Effector memory CD8-positive, alpha-beta T cell (primary cell): ENCODE measurements around the gene CYB561.

Experiments used
- ATAC-seq: fragments of 150-1000 bp; cut with Tn5 transposase; replicated peaks from 2 replicates; pipeline ENCODE4 v1.10.0; 2021; ENCODE audit warnings: mild to moderate bottlenecking, moderate library complexity
- DNase-seq, 3 experiments: peaks; one replicate each; pipeline ENCODE4 v3.0.0; 2021
- H3K27ac Mint-ChIP-seq, 2 donors: one replicate each; pipeline ENCODE4 v1.8.0; 2022; ENCODE audit warnings: mild to moderate bottlenecking in 2 of 2, mixed read lengths in 2 of 2, moderate library complexity in 2 of 2
- H3K27me3 Mint-ChIP-seq, 2 donors: one replicate each; pipeline ENCODE4 v1.8.0; 2022; ENCODE audit warnings: mixed read lengths in 2 of 2
- H3K36me3 Mint-ChIP-seq: one replicate; pipeline ENCODE4 v1.8.0; 2022; ENCODE audit warnings: mild to moderate bottlenecking, moderate library complexity, mixed read lengths; ENCODE audit not compliant: insufficient read depth
- H3K4me1 Mint-ChIP-seq, 2 donors: one replicate each; pipeline ENCODE4 v1.8.0; 2022; ENCODE audit warnings: low read depth in 2 of 2, mixed read lengths in 2 of 2
- H3K4me3 Mint-ChIP-seq, 2 donors: one replicate each; pipeline ENCODE4 v1.8.0; 2022; ENCODE audit warnings: mild to moderate bottlenecking in 2 of 2, mixed read lengths in 2 of 2, moderate library complexity in 2 of 2
- H3K9me3 Mint-ChIP-seq, 2 donors: one replicate each; pipeline ENCODE4 v1.8.0; 2022; ENCODE audit warnings: mixed read lengths in 2 of 2

CYB561 gene

GRCh38 chr17:63431618-63431938 is 14.5 kb downstream of the CYB561 start:
- ATAC-seq (no peak), DNase-seq (no peak)
- Mint-ChIP-seq H3K27ac (no peak overlapping the region), H3K4me1 (peaks cover 27 to 42% of the 10 kb centered on the region in 2 donors), H3K36me3 (peaks cover 31% of the 10 kb centered on the region), H3K27me3 (no peaks in the 10 kb centered on the region), H3K4me3 (no peak overlapping the region), H3K9me3 (no peaks in the 10 kb centered on the region)

GRCh38 chr17:63430223-63430622 is 15.9 kb downstream of the CYB561 start:
- DNase-seq (no peak), ATAC-seq (no peak)
- no peaks in the 10 kb centered on the region for H3K9me3 Mint-ChIP-seq
- H3K27me3 Mint-ChIP-seq, result no peaks in the 10 kb centered on the region
- peaks cover 30% of the 10 kb centered on the region for H3K36me3 Mint-ChIP-seq
- H3K4me1 Mint-ChIP-seq, result peaks cover 34 to 47% of the 10 kb centered on the region in 2 donors
- no peak overlapping the region for H3K4me3 Mint-ChIP-seq
- H3K27ac Mint-ChIP-seq, result peak overlapping the region; percentile 10 to 77

- ATAC-seq (no peak), DNase-seq (no peak)
- peaks cover 26% of the 10 kb centered on the region for H3K36me3 Mint-ChIP-seq
- H3K27ac Mint-ChIP-seq, result peak overlapping the region; percentile 10 to 77
- H3K4me3 Mint-ChIP-seq, result no peak overlapping the region
- H3K9me3 Mint-ChIP-seq, result no peaks in the 10 kb centered on the region
- no peaks in the 10 kb centered on the region for H3K27me3 Mint-ChIP-seq
- H3K4me1 Mint-ChIP-seq, result peaks cover 31 to 42% of the 10 kb centered on the region in 2 donors
Observed at GRCh38 chr17:63429766-63430165, 16.3 kb downstream of the CYB561 start.

GRCh38 chr17:63426917-63427308 is 19.2 kb downstream of the CYB561 start:
- Mint-ChIP-seq H3K27me3 (no peaks in the 10 kb centered on the region), H3K27ac (peak overlapping the region; percentile 26 to 52), H3K4me3 (peak overlapping the region; percentile 24 to 50), H3K4me1 (peaks cover 25 to 33% of the 10 kb centered on the region in 2 donors), H3K9me3 (no peaks in the 10 kb centered on the region), H3K36me3 (peaks cover 16% of the 10 kb centered on the region)
- DNase-seq, result no peak
- no peak for ATAC-seq

- Mint-ChIP-seq H3K36me3 (peaks cover 23% of the 10 kb centered on the region), H3K9me3 (no peaks in the 10 kb centered on the region), H3K4me3 (peak overlapping the region; percentile 14 to 24), H3K27ac (peak overlapping the region; percentile 26 to 52), H3K27me3 (no peaks in the 10 kb centered on the region), H3K4me1 (peaks cover 25 to 33% of the 10 kb centered on the region in 2 donors)
- DNase-seq (no peak), ATAC-seq (no peak)
Observed at GRCh38 chr17:63426041-63426916, 19.8 kb downstream of the CYB561 start.

- Mint-ChIP-seq H3K4me3 (peak overlapping the region; percentile 4 to 16), H3K27me3 (no peaks in the 10 kb centered on the region), H3K36me3 (peaks cover 24% of the 10 kb centered on the region), H3K4me1 (peaks cover 25 to 35% of the 10 kb centered on the region in 2 donors), H3K27ac (no peak overlapping the region), H3K9me3 (no peaks in the 10 kb centered on the region)
- DNase-seq, result peak; percentile 68 to 75 (median 72)
- peak; percentile 84 for ATAC-seq
Observed at GRCh38 chr17:63425483-63425882, 20.6 kb downstream of the CYB561 start.

GRCh38 chr17:63423963-63424362 is 22.1 kb downstream of the CYB561 start:
- ATAC-seq (no peak), DNase-seq (no peak)
- Mint-ChIP-seq H3K36me3 (peaks cover 27% of the 10 kb centered on the region), H3K4me3 (no peak overlapping the region), H3K27me3 (no peaks in the 10 kb centered on the region), H3K4me1 (peaks cover 25 to 36% of the 10 kb centered on the region in 2 donors), H3K27ac (no peak overlapping the region), H3K9me3 (no peaks in the 10 kb centered on the region)

- DNase-seq (no peak), ATAC-seq (no peak)
- H3K4me3 Mint-ChIP-seq, result no peak overlapping the region
- no peaks in the 10 kb centered on the region for H3K9me3 Mint-ChIP-seq
- H3K36me3 Mint-ChIP-seq, result peaks cover 24% of the 10 kb centered on the region
- no peaks in the 10 kb centered on the region for H3K27me3 Mint-ChIP-seq
- H3K4me1 Mint-ChIP-seq, result peaks cover 22 to 34% of the 10 kb centered on the region in 2 donors
- H3K27ac Mint-ChIP-seq, result no peak overlapping the region
Observed at GRCh38 chr17:63423251-63423950, 22.7 kb downstream of the CYB561 start.

- Mint-ChIP-seq H3K27ac (peak overlapping the region; percentile 24 to 32), H3K36me3 (peaks cover 28% of the 10 kb centered on the region), H3K4me3 (no peak overlapping the region), H3K9me3 (no peaks in the 10 kb centered on the region), H3K4me1 (peaks cover 11 to 20% of the 10 kb centered on the region in 2 donors), H3K27me3 (no peaks in the 10 kb centered on the region)
- ATAC-seq (no peak), DNase-seq (no peak)
Observed at GRCh38 chr17:63421681-63422645, 24.1 kb downstream of the CYB561 start.

- no peaks in the 10 kb centered on the region for H3K27me3 Mint-ChIP-seq
- no peak overlapping the region for H3K4me3 Mint-ChIP-seq
- ATAC-seq (no peak), DNase-seq (no peak)
- peak overlapping the region; percentile 81 to 88 for H3K27ac Mint-ChIP-seq
- H3K36me3 Mint-ChIP-seq, result peaks cover 27% of the 10 kb centered on the region
- H3K4me1 Mint-ChIP-seq, result peaks cover 2 to 14% of the 10 kb centered on the region in 2 donors
- no peaks in the 10 kb centered on the region for H3K9me3 Mint-ChIP-seq
Observed at GRCh38 chr17:63420868-63421680, 25.0 kb downstream of the CYB561 start.

GRCh38 chr17:63419949-63420867 is 25.9 kb downstream of the CYB561 start:
- peak overlapping the region; percentile 81 to 88 for H3K27ac Mint-ChIP-seq
- ATAC-seq, result peak; percentile 72
- H3K4me3 Mint-ChIP-seq, result peak overlapping the region in 1 of 2 donors; percentile 40
- H3K36me3 Mint-ChIP-seq, result peaks cover 26% of the 10 kb centered on the region
- peaks cover 0 to 8% of the 10 kb centered on the region in 2 donors for H3K4me1 Mint-ChIP-seq
- DNase-seq, result no peak
- no peaks in the 10 kb centered on the region for H3K27me3 Mint-ChIP-seq
- no peaks in the 10 kb centered on the region for H3K9me3 Mint-ChIP-seq

GRCh38 chr17:63419398-63419797 is 26.7 kb downstream of the CYB561 start:
- DNase-seq (no peak), ATAC-seq (no peak)
- peaks cover 0 to 8% of the 10 kb centered on the region in 2 donors for H3K4me1 Mint-ChIP-seq
- H3K27ac Mint-ChIP-seq, result peak overlapping the region; percentile 2 to 55
- no peak overlapping the region for H3K4me3 Mint-ChIP-seq
- peaks cover 32% of the 10 kb centered on the region for H3K36me3 Mint-ChIP-seq
- H3K27me3 Mint-ChIP-seq, result no peaks in the 10 kb centered on the region
- H3K9me3 Mint-ChIP-seq, result no peaks in the 10 kb centered on the region
